Measurements from ENCODE around the gene PLEKHM2.

- TF ChIP-seq CTCF (IDR thresholded peaks at IDR 0.05) (no peak), ZFX (IDR thresholded peaks at IDR 0.05; ENCODE audit: borderline replicate concordance) (no peak)
Measured at GRCh38 chr1:15681349-15682292, 2.5 kb upstream of the PLEKHM2 start.
